D721Med (cell line): Measurements from ENCODE around the gene MATN4.

ENCODE experiments used
- DNase-seq: peaks from one replicate; pipeline ENCODE4 v3.0.0; 2011; ENCODE audit warnings: low spot score; ENCODE audit not compliant: insufficient read length
- FAIRE-seq: peaks from 2 replicates; lab custom pipeline; 2011; peaks lifted over from hg19 to GRCh38; lab: Jason Lieb, UNC
- CTCF ChIP-seq: IDR thresholded peaks from 2 replicates; pipeline ENCODE4 v1.5.1; 2012; ENCODE audit warnings: mild to moderate bottlenecking, control low read depth; ENCODE audit not compliant: insufficient read depth; ENCODE audit errors: missing control alignments

The MATN4 gene

GRCh38 chr20:45339799-45340198 is 31.7 kb upstream of the MATN4 start:
- no peak for DNase-seq
- FAIRE-seq, result no peak
- no peak for TF ChIP-seq CTCF

- no peak for TF ChIP-seq CTCF
- DNase-seq, result no peak
- FAIRE-seq, result no peak
These were observed 31.0 kb upstream of the MATN4 start for GRCh38 chr20:45339084-45339483.

GRCh38 chr20:45338121-45339030 is 30.3 kb upstream of the MATN4 start:
- FAIRE-seq (no peak), DNase-seq (no peak)
- no peak for TF ChIP-seq CTCF

- no peak for TF ChIP-seq CTCF
- DNase-seq (no peak), FAIRE-seq (no peak)
These were observed 29.4 kb upstream of the MATN4 start for GRCh38 chr20:45337367-45338120.

- TF ChIP-seq CTCF, result no peak
- no peak for FAIRE-seq
- no peak for DNase-seq
These were observed 28.6 kb upstream of the MATN4 start for GRCh38 chr20:45336530-45337366.

- DNase-seq (no peak), FAIRE-seq (no peak)
- TF ChIP-seq CTCF, result no peak
These were observed 22.4 kb upstream of the MATN4 start for GRCh38 chr20:45330476-45330875.
